Nephron (organoid): ENCODE results near the gene RFX7.

ENCODE experiments used
- H3K27ac Mint-ChIP-seq, 3 experiments: 2 replicates each; pipeline ENCODE4 v1.8.0; 2020; ENCODE audit warnings: mixed read lengths in 3 of 3, mild to moderate bottlenecking in 2 of 3, moderate library complexity in 1 of 3
- H3K27me3 Mint-ChIP-seq: 2 replicates; pipeline ENCODE4 v1.8.0; 2021; ENCODE audit warnings: low read depth, mild to moderate bottlenecking, moderate library complexity, mixed read lengths
- H3K36me3 Mint-ChIP-seq: 2 replicates; pipeline ENCODE4 v1.8.0; 2020; ENCODE audit warnings: low read depth, mixed read lengths
- H3K4me1 Mint-ChIP-seq: 2 replicates; pipeline ENCODE4 v1.8.0; 2020; ENCODE audit warnings: mixed read lengths
- H3K4me3 Mint-ChIP-seq, 3 experiments: 2 replicates each; pipeline ENCODE4 v1.8.0; 2020; ENCODE audit warnings: mild to moderate bottlenecking in 3 of 3, mixed read lengths in 3 of 3, moderate library complexity in 2 of 3
- H3K9me3 Mint-ChIP-seq: 2 replicates; pipeline ENCODE4 v1.8.0; 2020; ENCODE audit warnings: mixed read lengths
- CTCF ChIP-seq, 3 experiments: fragments of 200-600 bp; sonication (generic); IDR thresholded peaks; one replicate each; pipeline ENCODE4 v1.5.0; 2021; ENCODE audit warnings: antibody characterized with exemption in 3 of 3; ENCODE audit not compliant: unreplicated experiment in 3 of 3

The RFX7 gene

GRCh38 chr15:56105855-56106254, 137.8 kb downstream of the RFX7 start:
- H3K4me3 Mint-ChIP-seq = no peak overlapping the region
- no peak for TF ChIP-seq CTCF (IDR thresholded peaks at IDR 0.05; ENCODE audit: unreplicated experiment in 3 of 3)

GRCh38 chr15:56102441-56102840, 141.2 kb downstream of the RFX7 start:
- peaks cover 6% of the 10 kb centered on the region for H3K9me3 Mint-ChIP-seq
- TF ChIP-seq CTCF (IDR thresholded peaks at IDR 0.05; ENCODE audit: unreplicated experiment in 3 of 3) = no peak

More at GRCh38 chr15:56105855-56106254, 137.8 kb downstream of the RFX7 start:
- Mint-ChIP-seq H3K9me3 (peaks cover 18% of the 10 kb centered on the region), H3K27me3 (no peaks in the 10 kb centered on the region), H3K4me1 (no peaks in the 10 kb centered on the region), H3K27ac (no peak overlapping the region), H3K36me3 (peaks cover 54% of the 10 kb centered on the region)

GRCh38 chr15:56099311-56099710, 144.4 kb downstream of the RFX7 start:
- Mint-ChIP-seq H3K27me3 (no peaks in the 10 kb centered on the region), H3K4me1 (no peaks in the 10 kb centered on the region), H3K27ac (no peak overlapping the region), H3K36me3 (peaks cover 56% of the 10 kb centered on the region), H3K9me3 (no peaks in the 10 kb centered on the region), H3K4me3 (no peak overlapping the region)
- no peak for TF ChIP-seq CTCF (IDR thresholded peaks at IDR 0.05; ENCODE audit: unreplicated experiment in 3 of 3)

More at GRCh38 chr15:56102441-56102840, 141.2 kb downstream of the RFX7 start:
- Mint-ChIP-seq H3K4me1 (no peaks in the 10 kb centered on the region), H3K27ac (no peak overlapping the region), H3K36me3 (peaks cover 49% of the 10 kb centered on the region), H3K27me3 (no peaks in the 10 kb centered on the region), H3K4me3 (no peak overlapping the region)

GRCh38 chr15:56098195-56098863, 145.3 kb downstream of the RFX7 start:
- TF ChIP-seq CTCF (IDR thresholded peaks at IDR 0.05; ENCODE audit: unreplicated experiment in 3 of 3) = peak in 1 of 3 experiments; percentile 9
- Mint-ChIP-seq H3K9me3 (no peaks in the 10 kb centered on the region), H3K27me3 (no peaks in the 10 kb centered on the region), H3K4me3 (no peak overlapping the region), H3K4me1 (no peaks in the 10 kb centered on the region), H3K36me3 (peaks cover 66% of the 10 kb centered on the region), H3K27ac (no peak overlapping the region)

- no peaks in the 10 kb centered on the region for H3K4me1 Mint-ChIP-seq
- no peak overlapping the region for H3K4me3 Mint-ChIP-seq
- H3K9me3 Mint-ChIP-seq = no peaks in the 10 kb centered on the region
- no peak overlapping the region for H3K27ac Mint-ChIP-seq
- H3K36me3 Mint-ChIP-seq = peaks cover 61% of the 10 kb centered on the region
- no peak for TF ChIP-seq CTCF (IDR thresholded peaks at IDR 0.05; ENCODE audit: unreplicated experiment in 3 of 3)
- no peaks in the 10 kb centered on the region for H3K27me3 Mint-ChIP-seq
Measured at GRCh38 chr15:56095406-56095805, 148.3 kb downstream of the RFX7 start.

- Mint-ChIP-seq H3K4me3 (no peak overlapping the region), H3K4me1 (no peaks in the 10 kb centered on the region), H3K27ac (no peak overlapping the region), H3K9me3 (no peaks in the 10 kb centered on the region), H3K36me3 (peaks cover 65% of the 10 kb centered on the region), H3K27me3 (no peaks in the 10 kb centered on the region)
- TF ChIP-seq CTCF (IDR thresholded peaks at IDR 0.05; ENCODE audit: unreplicated experiment in 3 of 3) = no peak
Measured at GRCh38 chr15:56094171-56094570, 149.5 kb downstream of the RFX7 start.
